ENCODE results near the gene AMMECR1.
A peak's percentile ranks its signal among the peaks of the same experiment; 100 is the strongest.
"Not testable (repeated sequence)": the region's sequence is repeated elsewhere in the genome, so short reads cannot be mapped to it uniquely, and the experiment has no call there.

AMMECR1 gene

GRCh38 chrX:110317820-110318663 is at the start of gene AMMECR1:
TSS of gene AMMECR1 (minus strand) at chrX:110318085. CDS start at chrX:110318071, 14 bp downstream.
- DNase-seq (ENCODE audit: low spot score), result peak; percentile 86
- TF ChIP-seq, protein P1, sequence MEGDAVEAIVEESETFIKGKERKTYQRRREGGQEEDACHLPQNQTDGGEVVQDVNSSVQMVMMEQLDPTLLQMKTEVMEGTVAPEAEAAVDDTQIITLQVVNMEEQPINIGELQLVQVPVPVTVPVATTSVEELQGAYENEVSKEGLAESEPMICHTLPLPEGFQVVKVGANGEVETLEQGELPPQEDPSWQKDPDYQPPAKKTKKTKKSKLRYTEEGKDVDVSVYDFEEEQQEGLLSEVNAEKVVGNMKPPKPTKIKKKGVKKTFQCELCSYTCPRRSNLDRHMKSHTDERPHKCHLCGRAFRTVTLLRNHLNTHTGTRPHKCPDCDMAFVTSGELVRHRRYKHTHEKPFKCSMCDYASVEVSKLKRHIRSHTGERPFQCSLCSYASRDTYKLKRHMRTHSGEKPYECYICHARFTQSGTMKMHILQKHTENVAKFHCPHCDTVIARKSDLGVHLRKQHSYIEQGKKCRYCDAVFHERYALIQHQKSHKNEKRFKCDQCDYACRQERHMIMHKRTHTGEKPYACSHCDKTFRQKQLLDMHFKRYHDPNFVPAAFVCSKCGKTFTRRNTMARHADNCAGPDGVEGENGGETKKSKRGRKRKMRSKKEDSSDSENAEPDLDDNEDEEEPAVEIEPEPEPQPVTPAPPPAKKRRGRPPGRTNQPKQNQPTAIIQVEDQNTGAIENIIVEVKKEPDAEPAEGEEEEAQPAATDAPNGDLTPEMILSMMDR (IDR thresholded peaks at IDR 0.05; ENCODE audit: extremely low read depth, missing control alignments), result no peak

DNA sequence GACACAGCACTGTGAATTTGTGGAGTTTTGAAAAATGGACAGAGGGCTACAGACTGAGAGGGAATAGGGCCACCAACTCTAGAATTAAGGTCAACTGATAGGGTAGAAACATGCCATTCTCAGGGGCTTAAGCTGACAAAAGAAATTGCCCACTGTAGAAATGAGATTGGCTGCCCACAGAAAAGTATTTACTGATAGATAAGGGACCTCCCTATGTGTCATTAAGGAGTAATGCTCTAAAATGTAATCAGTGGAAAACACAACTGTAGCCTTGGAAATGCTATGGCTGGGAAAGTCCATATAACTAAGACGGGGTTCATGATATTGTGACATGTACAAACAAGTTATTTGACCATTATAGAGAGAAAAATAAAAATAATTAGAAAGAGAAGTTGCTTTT is 45.4 kb upstream of the AMMECR1 start:
- TF ChIP-seq, protein P1 (IDR thresholded peaks at IDR 0.05; ENCODE audit: extremely low read depth, missing control alignments), result no peak

DNA sequence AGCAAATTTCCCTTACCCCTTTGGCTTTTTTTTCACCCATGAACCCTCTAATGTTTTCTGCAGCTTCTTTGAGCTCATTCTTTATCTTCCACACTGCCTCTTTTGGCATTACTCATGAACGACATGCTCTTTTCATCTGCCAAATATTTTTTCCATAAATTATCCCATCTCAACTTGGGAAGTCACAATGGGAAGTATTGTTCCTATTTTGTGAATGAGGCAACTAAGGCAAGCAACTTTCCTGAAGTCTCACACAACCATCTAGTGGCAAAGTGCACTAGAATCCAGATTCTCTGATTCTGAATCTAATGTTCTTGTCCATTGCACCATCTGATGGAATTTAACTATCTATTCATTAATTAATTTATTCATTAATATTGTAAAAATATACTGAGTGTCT is 41.4 kb upstream of the AMMECR1 start:
- TF ChIP-seq, protein P1 (IDR thresholded peaks at IDR 0.05; ENCODE audit: extremely low read depth, missing control alignments), result no peak
- no peak for DNase-seq (ENCODE audit: low spot score)

More for the DNA sequence above, 45.4 kb upstream of the AMMECR1 start:
- no peak for DNase-seq (ENCODE audit: low spot score)

DNA sequence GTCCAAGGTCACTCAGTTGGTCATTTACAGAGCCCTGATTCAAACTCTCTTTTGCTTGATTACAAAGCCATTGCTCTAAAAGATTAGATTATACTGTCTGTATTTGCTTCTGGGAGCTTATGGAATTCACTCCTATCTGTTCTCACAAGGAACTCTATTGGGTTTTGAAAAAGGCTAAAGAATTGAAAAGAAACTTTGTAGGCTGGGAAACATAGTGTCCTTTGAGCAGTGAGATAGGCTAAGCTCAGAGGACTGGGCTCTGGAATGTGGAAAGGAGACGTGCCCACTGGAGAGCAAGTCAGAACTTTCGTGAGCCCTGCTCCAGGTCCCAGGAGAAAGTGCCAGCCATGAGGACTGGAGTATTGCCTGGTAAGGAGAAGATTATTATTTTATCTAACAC is 40.7 kb upstream of the AMMECR1 start, which contains the start of gene RTL9:
Gene RTL9 (plus strand): TSS at position 301 of the 400 bp plus-strand sequence. CDS start 91,770 bp downstream, outside the sequence.
- TF ChIP-seq, protein P1 (IDR thresholded peaks at IDR 0.05; ENCODE audit: extremely low read depth, missing control alignments), result no peak
- DNase-seq (ENCODE audit: low spot score), result no peak

GRCh38 chrX:110346681-110347080 is 28.8 kb upstream of the AMMECR1 start:
- TF ChIP-seq, protein P1 (IDR thresholded peaks at IDR 0.05; ENCODE audit: extremely low read depth, missing control alignments), result no peak
- DNase-seq (ENCODE audit: low spot score), result no peak

DNA sequence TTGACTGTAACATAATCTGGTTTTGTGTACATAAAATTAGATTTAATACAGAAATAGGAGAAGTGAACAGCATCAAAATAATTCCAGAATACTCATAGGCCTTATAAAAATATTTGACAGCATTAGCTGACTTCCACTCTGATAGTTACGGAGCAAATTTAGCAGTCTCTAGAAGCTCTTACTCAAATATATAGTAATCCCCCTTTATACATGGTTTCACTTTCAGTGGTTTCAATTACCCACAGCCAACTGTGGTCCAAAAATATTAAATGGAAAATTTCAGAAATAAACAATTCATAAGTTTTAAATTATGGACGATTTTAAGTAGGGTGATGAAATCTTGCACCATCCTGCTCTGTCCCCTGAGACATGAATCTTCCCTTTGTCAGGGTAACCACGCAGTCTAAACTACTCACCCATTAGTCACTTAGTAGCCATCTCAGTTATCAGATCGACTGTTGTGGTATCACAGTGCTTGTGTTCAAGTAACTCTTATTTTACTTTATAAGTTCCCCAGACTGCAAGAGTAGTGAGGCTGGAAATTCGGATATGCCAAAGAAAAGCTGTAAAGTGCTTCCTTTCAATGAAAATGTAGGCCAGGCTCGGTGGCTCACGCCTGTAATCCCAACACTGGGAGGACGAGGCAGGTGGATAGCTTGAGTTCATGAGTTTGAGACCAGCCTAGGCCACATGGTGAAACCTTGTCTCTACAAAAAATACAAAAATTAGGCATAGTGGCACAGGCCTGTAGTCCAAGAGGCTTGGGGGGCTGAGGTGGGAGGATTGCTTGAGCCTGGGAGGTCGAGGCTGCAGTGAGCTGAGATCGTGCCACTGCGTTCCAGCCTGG is 23.5 kb upstream of the AMMECR1 start:
- DNase-seq (ENCODE audit: low spot score), result peak; percentile 6
- TF ChIP-seq, protein P1 (IDR thresholded peaks at IDR 0.05; ENCODE audit: extremely low read depth, missing control alignments), result no peak

- TF ChIP-seq, protein P1 (IDR thresholded peaks at IDR 0.05; ENCODE audit: extremely low read depth, missing control alignments), result no peak
- DNase-seq (ENCODE audit: low spot score), result no peak
These were observed 21.1 kb upstream of the AMMECR1 start for GRCh38 chrX:110338935-110339334.

GRCh38 chrX:110333458-110333857 is 15.6 kb upstream of the AMMECR1 start:
- not testable (repeated sequence) for DNase-seq (ENCODE audit: low spot score)
